ENCODE data around the gene TBC1D5. TPM values are rescaled to one million over a fixed set of nuclear protein-coding genes. Genes with fewer than 3 reads are reported as not detected.
"Not testable (repeated sequence)": the region's sequence is repeated elsewhere in the genome, so short reads cannot be mapped to it uniquely, and the experiment has no call there.

Gene TBC1D5
- total RNA-seq, 1 experiment from 2014 or later: 88.0 TPM

- in situ Hi-C loops (cut with HindIII; ENCODE audit: low pct_unique_long_range_greater_than_20kb, low sequenced_read_pairs): no loop called here
- DNase-seq (ENCODE audit: low read depth, low spot score): no peak
Measured at GRCh38 chr3:17387108-17387507, 355.3 kb downstream of the TBC1D5 start.

DNA sequence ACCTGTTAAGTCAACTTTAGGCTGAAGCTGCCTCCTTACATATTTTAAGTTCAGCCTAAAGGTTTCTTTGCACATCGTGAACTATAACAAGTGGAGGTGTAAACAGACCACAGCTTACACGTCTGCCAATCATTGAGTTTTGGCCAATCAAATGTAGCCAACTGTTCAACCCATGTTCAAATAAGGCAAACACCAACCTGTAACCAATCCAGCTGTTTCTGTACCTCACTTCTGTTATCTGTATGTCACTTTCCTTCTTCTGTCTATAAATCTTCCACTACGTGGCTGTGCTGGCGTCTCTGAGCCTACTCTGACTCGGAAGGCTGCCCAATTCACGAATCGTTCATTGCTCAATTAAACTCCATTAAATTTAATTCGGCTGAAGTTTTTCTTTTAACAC, 356.0 kb downstream of the TBC1D5 start:
- DNase-seq (ENCODE audit: low read depth, low spot score): no peak
- in situ Hi-C loops (cut with HindIII; ENCODE audit: low pct_unique_long_range_greater_than_20kb, low sequenced_read_pairs): no loop called here

- DNase-seq (ENCODE audit: low read depth, low spot score): no peak
- in situ Hi-C loops (cut with HindIII; ENCODE audit: low pct_unique_long_range_greater_than_20kb, low sequenced_read_pairs): no loop called here
Measured at GRCh38 chr3:17384567-17385296, 357.7 kb downstream of the TBC1D5 start.

- in situ Hi-C loops (cut with HindIII; ENCODE audit: low pct_unique_long_range_greater_than_20kb, low sequenced_read_pairs): no loop called here
- DNase-seq (ENCODE audit: low read depth, low spot score): no peak
Measured at GRCh38 chr3:17373304-17373703, 369.1 kb downstream of the TBC1D5 start.

GRCh38 chr3:17372362-17373210, 369.8 kb downstream of the TBC1D5 start:
- no peak for DNase-seq (ENCODE audit: low read depth, low spot score)

GRCh38 chr3:17369973-17370372, 372.5 kb downstream of the TBC1D5 start:
- in situ Hi-C loops (cut with HindIII; ENCODE audit: low pct_unique_long_range_greater_than_20kb, low sequenced_read_pairs): no loop called here
- no peak for DNase-seq (ENCODE audit: low read depth, low spot score)

More at GRCh38 chr3:17372362-17373210, 369.8 kb downstream of the TBC1D5 start:
- in situ Hi-C loops (cut with HindIII; ENCODE audit: low pct_unique_long_range_greater_than_20kb, low sequenced_read_pairs): no loop called here

- no peak for DNase-seq (ENCODE audit: low read depth, low spot score)
- in situ Hi-C loops (cut with HindIII; ENCODE audit: low pct_unique_long_range_greater_than_20kb, low sequenced_read_pairs): no loop called here
Measured at GRCh38 chr3:17367171-17367570, 375.3 kb downstream of the TBC1D5 start.

GRCh38 chr3:17360991-17361390, 381.4 kb downstream of the TBC1D5 start:
- peak; percentile 7 for DNase-seq (ENCODE audit: low read depth, low spot score)
- in situ Hi-C loops (cut with HindIII; ENCODE audit: low pct_unique_long_range_greater_than_20kb, low sequenced_read_pairs): no loop called here

GRCh38 chr3:17359911-17360310, 382.5 kb downstream of the TBC1D5 start:
- DNase-seq (ENCODE audit: low read depth, low spot score): no peak

GRCh38 chr3:17357035-17357710, 385.3 kb downstream of the TBC1D5 start:
- no peak for DNase-seq (ENCODE audit: low read depth, low spot score)
- in situ Hi-C loops (cut with HindIII; ENCODE audit: low pct_unique_long_range_greater_than_20kb, low sequenced_read_pairs): no loop called here

More at GRCh38 chr3:17359911-17360310, 382.5 kb downstream of the TBC1D5 start:
- in situ Hi-C loops (cut with HindIII; ENCODE audit: low pct_unique_long_range_greater_than_20kb, low sequenced_read_pairs): no loop called here

DNA sequence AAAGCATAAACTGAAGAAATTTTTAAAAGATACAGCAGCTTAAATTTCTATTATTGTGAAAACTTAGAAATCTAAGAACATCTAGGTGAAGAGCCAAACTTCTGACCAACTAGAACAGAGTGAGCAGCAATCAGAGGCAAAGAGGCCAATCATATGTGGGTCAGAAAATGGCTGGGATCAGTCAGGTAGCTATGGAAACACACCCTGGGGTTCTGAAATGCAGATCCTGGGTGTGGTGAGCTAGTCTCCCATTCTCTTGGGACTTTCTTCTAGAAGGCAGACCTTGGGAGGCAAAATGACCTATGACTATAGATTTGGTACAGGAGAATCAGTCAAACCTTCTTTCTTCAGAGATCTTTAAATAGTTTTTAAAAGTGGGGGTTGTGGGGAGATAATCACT, 385.8 kb downstream of the TBC1D5 start:
- in situ Hi-C loops (cut with HindIII; ENCODE audit: low pct_unique_long_range_greater_than_20kb, low sequenced_read_pairs): no loop called here
- DNase-seq (ENCODE audit: low read depth, low spot score): no peak

DNA sequence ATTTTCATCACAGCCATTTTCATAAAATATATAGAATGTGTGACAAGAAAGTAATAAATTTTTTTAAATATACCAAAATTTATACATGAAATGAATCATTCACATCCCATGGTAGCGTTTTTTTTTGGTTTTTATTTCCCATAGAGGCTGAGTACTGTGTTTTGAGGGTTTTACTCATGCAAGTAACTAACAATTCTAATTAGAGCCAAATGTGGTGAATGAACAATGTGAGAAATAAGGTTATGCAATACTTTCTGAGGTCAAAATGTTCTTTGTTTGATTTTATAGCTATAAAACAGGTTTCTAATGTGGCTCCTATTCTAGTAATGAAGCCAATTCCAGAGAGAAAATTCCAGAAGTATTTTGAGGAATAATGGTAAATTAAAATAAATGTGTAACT, 386.8 kb downstream of the TBC1D5 start:
- no peak for DNase-seq (ENCODE audit: low read depth, low spot score)

GRCh38 chr3:17354341-17354740, 388.1 kb downstream of the TBC1D5 start:
- in situ Hi-C loops (cut with HindIII; ENCODE audit: low pct_unique_long_range_greater_than_20kb, low sequenced_read_pairs): no loop called here
- no peak for DNase-seq (ENCODE audit: low read depth, low spot score)

More for the DNA sequence above, 386.8 kb downstream of the TBC1D5 start:
- in situ Hi-C loops (cut with HindIII; ENCODE audit: low pct_unique_long_range_greater_than_20kb, low sequenced_read_pairs): no loop called here

DNA sequence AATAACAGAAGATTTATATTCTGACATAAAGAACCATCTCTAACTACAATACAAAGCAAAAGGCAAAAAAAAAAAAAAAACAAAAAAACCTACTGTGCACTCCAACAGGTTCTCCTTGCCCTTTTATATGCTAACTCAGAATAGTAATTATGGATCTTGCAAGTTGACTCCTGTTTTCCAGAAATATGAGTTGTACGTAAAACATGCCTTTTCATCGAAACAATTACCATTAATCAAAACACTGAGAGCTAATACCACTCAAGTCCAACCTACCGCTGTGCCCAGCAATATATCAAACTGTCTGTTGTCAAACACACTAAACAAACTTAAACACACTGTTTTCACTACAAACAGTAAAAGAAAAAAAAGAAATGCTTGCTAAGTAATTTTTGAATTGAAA, 389.8 kb downstream of the TBC1D5 start:
- no peak for DNase-seq (ENCODE audit: low read depth, low spot score)
- in situ Hi-C loops (cut with HindIII; ENCODE audit: low pct_unique_long_range_greater_than_20kb, low sequenced_read_pairs): no loop called here

- DNase-seq (ENCODE audit: low read depth, low spot score); in situ Hi-C loops (cut with HindIII; ENCODE audit: low pct_unique_long_range_greater_than_20kb, low sequenced_read_pairs): not testable (repeated sequence)
Measured at GRCh38 chr3:17351193-17351592, 391.2 kb downstream of the TBC1D5 start.

DNA sequence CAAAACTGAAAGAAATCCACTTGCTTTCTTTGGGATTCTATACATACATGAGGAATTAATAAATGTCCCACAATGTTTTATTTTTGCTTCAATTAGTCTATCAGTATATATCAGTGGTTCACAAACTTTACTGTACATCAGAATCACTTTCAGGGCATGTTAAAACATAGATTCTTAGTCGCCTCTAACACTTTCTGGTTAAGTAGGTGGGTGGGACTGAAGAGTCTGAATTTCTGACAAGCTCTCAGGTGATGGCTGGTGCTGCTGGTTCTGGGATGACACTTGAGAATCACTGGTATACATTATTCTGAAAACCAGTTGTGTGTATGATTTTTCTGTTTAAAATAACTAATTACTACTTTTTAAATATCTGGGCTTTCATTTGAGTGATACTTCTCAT, 393.3 kb downstream of the TBC1D5 start:
- in situ Hi-C loops (cut with HindIII; ENCODE audit: low pct_unique_long_range_greater_than_20kb, low sequenced_read_pairs): no loop called here
- no peak for DNase-seq (ENCODE audit: low read depth, low spot score)

DNA sequence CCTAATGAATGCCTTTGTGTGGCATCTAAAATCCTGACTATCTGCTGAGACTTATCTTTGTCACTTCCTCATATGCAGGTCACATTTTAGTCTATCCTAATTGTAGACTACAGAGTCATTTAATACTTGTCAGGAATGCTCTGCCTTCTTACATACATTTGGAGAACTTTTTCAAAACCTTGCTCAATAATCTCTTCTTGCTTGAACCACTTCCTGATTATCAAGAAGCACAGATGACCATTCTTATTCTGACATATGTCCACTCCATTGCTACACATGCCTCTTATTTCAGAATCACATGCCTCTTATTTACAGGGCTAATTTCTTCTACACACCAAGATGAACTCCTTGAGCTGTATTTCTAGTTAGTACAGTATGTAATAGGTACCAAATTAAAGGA, 400.3 kb downstream of the TBC1D5 start:
- in situ Hi-C loops (cut with HindIII; ENCODE audit: low pct_unique_long_range_greater_than_20kb, low sequenced_read_pairs): no loop called here
- no peak for DNase-seq (ENCODE audit: low read depth, low spot score)

GRCh38 chr3:17340693-17341092, 401.7 kb downstream of the TBC1D5 start:
- in situ Hi-C loops (cut with HindIII; ENCODE audit: low pct_unique_long_range_greater_than_20kb, low sequenced_read_pairs): no loop called here

More at GRCh38 chr3:17340693-17341092, 401.7 kb downstream of the TBC1D5 start:
- DNase-seq (ENCODE audit: low read depth, low spot score): no peak
